KMS-11 (cell line): ENCODE results near the gene NRXN3.

Experiments
- H2AFZ ChIP-seq: fragments of 200-600 bp; sonication (generic); 2 replicates; pipeline ENCODE4 v1.6.1; 2016; ENCODE audit warnings: antibody characterized with exemption, mixed run types, low read depth
- H3K27ac ChIP-seq: fragments of 200-600 bp; sonication (generic); 2 replicates; pipeline ENCODE4 v1.6.1; 2016; ENCODE audit warnings: mild to moderate bottlenecking, mixed run types
- H3K27me3 ChIP-seq: fragments of 200-600 bp; sonication (generic); 2 replicates; pipeline ENCODE4 v1.6.1; 2017; ENCODE audit warnings: mild to moderate bottlenecking, low read depth, mixed run types, moderate library complexity; ENCODE audit not compliant: insufficient read depth
- H3K36me3 ChIP-seq: fragments of 200-600 bp; sonication (generic); 2 replicates; pipeline ENCODE4 v1.6.1; 2017; ENCODE audit warnings: mild to moderate bottlenecking, mixed run types; ENCODE audit not compliant: insufficient read depth
- H3K4me1 ChIP-seq: fragments of 200-600 bp; sonication (generic); 2 replicates; pipeline ENCODE4 v1.6.1; 2016; ENCODE audit warnings: mild to moderate bottlenecking, low read depth, mixed run types; ENCODE audit not compliant: poor library complexity, severe bottlenecking
- H3K4me2 ChIP-seq: fragments of 200-600 bp; sonication (generic); 2 replicates; pipeline ENCODE4 v1.7.0; 2016; ENCODE audit warnings: mild to moderate bottlenecking, mixed run types
- H3K4me3 ChIP-seq: fragments of 200-600 bp; sonication (generic); IDR thresholded peaks from 2 replicates; pipeline ENCODE4 v1.6.1; 2017; ENCODE audit warnings: low read depth, low read length, mixed read lengths; ENCODE audit not compliant: insufficient read depth
- H3K79me2 ChIP-seq: fragments of 200-600 bp; sonication (generic); 2 replicates; pipeline ENCODE4 v1.6.1; 2016; ENCODE audit warnings: low read depth, mixed run types; ENCODE audit not compliant: insufficient read depth
- H3K9ac ChIP-seq: fragments of 200-600 bp; sonication (generic); 2 replicates; pipeline ENCODE4 v1.6.1; 2016; ENCODE audit warnings: mild to moderate bottlenecking, mixed run types
- H4K20me1 ChIP-seq: fragments of 200-600 bp; sonication (generic); 2 replicates; pipeline ENCODE4 v1.6.1; 2016; ENCODE audit warnings: mild to moderate bottlenecking, mixed run types; ENCODE audit not compliant: insufficient read depth
- CTCF ChIP-seq: fragments of 200-600 bp; sonication (generic); conservative IDR thresholded peaks from 2 replicates; pipeline ENCODE4 v1.6.1; 2017; ENCODE audit warnings: low read depth, mild to moderate bottlenecking, antibody characterized with exemption, low read length, moderate library complexity, mixed read lengths

NRXN3 gene

DNA sequence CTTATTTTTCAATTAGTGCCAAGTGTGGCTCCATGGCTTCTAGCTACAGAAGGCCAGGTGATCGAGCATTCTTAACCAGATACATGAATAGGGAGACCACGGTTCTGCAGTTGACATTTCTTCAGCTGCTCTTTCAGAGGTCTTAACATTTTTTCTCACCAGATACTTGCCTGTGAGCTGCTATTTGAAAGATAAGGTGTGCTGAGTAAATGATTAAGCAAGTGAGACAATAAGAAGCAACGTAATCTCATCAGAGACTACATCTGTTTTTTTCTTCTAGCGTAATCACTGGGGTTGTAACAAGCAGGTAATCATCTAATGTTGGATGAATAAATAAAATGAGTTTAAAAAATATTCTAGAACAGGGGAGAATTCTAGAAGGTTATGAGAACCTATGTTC is 1128.2 kb downstream of the NRXN3 start:
- Histone ChIP-seq H4K20me1 (no peaks in the 10 kb centered on the region), H3K36me3 (no peaks in the 10 kb centered on the region), H3K4me2 (no peak overlapping the region)

GRCh38 chr14:79299162-79299561 is 1129.0 kb downstream of the NRXN3 start:
- no peak overlapping the region for H3K4me2 ChIP-seq
- no peak overlapping the region for H3K9ac ChIP-seq
- no peak overlapping the region for H3K4me3 ChIP-seq
- no peaks in the 10 kb centered on the region for H3K36me3 ChIP-seq
- H4K20me1 ChIP-seq, result no peaks in the 10 kb centered on the region
- no peaks in the 10 kb centered on the region for H3K4me1 ChIP-seq
- no peaks in the 10 kb centered on the region for H3K27me3 ChIP-seq
- no peak overlapping the region for H2AFZ ChIP-seq
- TF ChIP-seq CTCF, result no peak
- H3K27ac ChIP-seq, result no peak overlapping the region
- H3K79me2 ChIP-seq, result no peaks in the 10 kb centered on the region

More for the DNA sequence above, 1128.2 kb downstream of the NRXN3 start:
- TF ChIP-seq CTCF, result no peak
- Histone ChIP-seq H3K27me3 (no peaks in the 10 kb centered on the region), H3K27ac (no peak overlapping the region), H2AFZ (no peak overlapping the region), H3K4me1 (no peaks in the 10 kb centered on the region), H3K4me3 (no peak overlapping the region), H3K79me2 (no peaks in the 10 kb centered on the region), H3K9ac (no peak overlapping the region)

- no peaks in the 10 kb centered on the region for H3K79me2 ChIP-seq
- H3K9ac ChIP-seq, result no peak overlapping the region
- H3K4me3 ChIP-seq, result no peak overlapping the region
- no peak overlapping the region for H3K4me2 ChIP-seq
- H3K27me3 ChIP-seq, result no peaks in the 10 kb centered on the region
- no peak for TF ChIP-seq CTCF
- no peak overlapping the region for H2AFZ ChIP-seq
- no peaks in the 10 kb centered on the region for H3K36me3 ChIP-seq
- no peak overlapping the region for H3K27ac ChIP-seq
- no peaks in the 10 kb centered on the region for H4K20me1 ChIP-seq
- H3K4me1 ChIP-seq, result no peaks in the 10 kb centered on the region
Measured at GRCh38 chr14:79304279-79304678, 1134.1 kb downstream of the NRXN3 start.

DNA sequence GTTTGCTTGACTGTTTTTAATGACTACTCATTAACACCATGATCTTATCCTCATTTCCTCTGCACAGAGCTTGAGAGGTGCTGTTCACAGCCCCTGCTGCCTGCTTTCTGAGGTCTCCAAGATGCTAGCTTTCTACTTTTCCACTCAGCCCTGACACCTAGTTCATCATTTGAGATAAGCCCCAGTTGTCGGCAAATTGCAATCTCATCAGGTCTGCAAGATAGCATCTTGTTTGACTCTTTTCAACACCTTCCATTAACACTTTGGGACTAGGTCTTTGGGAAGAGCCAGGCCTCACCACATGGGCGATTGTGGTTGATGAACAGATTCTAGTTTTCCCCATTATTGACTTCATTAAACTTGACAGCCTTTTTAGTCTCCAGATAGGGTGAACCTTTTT is 1136.4 kb downstream of the NRXN3 start:
- H3K4me3 ChIP-seq, result no peak overlapping the region
- TF ChIP-seq CTCF, result no peak
- H3K36me3 ChIP-seq, result no peaks in the 10 kb centered on the region
- H3K79me2 ChIP-seq, result no peaks in the 10 kb centered on the region
- no peak overlapping the region for H3K4me2 ChIP-seq
- no peak overlapping the region for H2AFZ ChIP-seq
- H3K27me3 ChIP-seq, result no peaks in the 10 kb centered on the region
- no peaks in the 10 kb centered on the region for H3K4me1 ChIP-seq
- no peaks in the 10 kb centered on the region for H4K20me1 ChIP-seq
- no peak overlapping the region for H3K27ac ChIP-seq
- H3K9ac ChIP-seq, result no peak overlapping the region
